VCaP (cell line): ENCODE results near the gene ARFGAP3.

Experiments used
- H3K27ac ChIP-seq: fragments of 450-650 bp; 2 replicates; pipeline ENCODE4 v1.5.1; 2017
- CTCF ChIP-seq: fragments of 450-650 bp; conservative IDR thresholded peaks from 2 replicates; pipeline ENCODE4 v1.5.1; 2017; ENCODE audit warnings: mild to moderate bottlenecking, moderate library complexity

ARFGAP3 gene

GRCh38 chr22:42860968-42861367 lies 3.9 kb upstream of the ARFGAP3 start:
- H3K27ac ChIP-seq: peak overlapping the region; percentile 46
- TF ChIP-seq CTCF: no peak

- TF ChIP-seq CTCF: no peak
- H3K27ac ChIP-seq: peak overlapping the region; percentile 84
Measured at GRCh38 chr22:42857845-42858481, 890 bp upstream of the ARFGAP3 start.

GRCh38 chr22:42856179-42856864 lies 751 bp downstream of the ARFGAP3 start:
- TF ChIP-seq CTCF: no peak
- peak overlapping the region; percentile 84 for H3K27ac ChIP-seq

GRCh38 chr22:42855721-42856120 lies 1.4 kb downstream of the ARFGAP3 start:
- no peak for TF ChIP-seq CTCF
- H3K27ac ChIP-seq: peak overlapping the region; percentile 84

- TF ChIP-seq CTCF: no peak
- H3K27ac ChIP-seq: peak overlapping the region; percentile 84
Measured at GRCh38 chr22:42855211-42855610, 1.9 kb downstream of the ARFGAP3 start.

GRCh38 chr22:42848941-42849550 lies 8.0 kb downstream of the ARFGAP3 start:
- no peak overlapping the region for H3K27ac ChIP-seq
- no peak for TF ChIP-seq CTCF

- TF ChIP-seq CTCF: no peak
- H3K27ac ChIP-seq: no peak overlapping the region
Measured at GRCh38 chr22:42847110-42847509, 10.0 kb downstream of the ARFGAP3 start.
